VCaP (cell line): ENCODE measurements around the gene CASK.
A peak's percentile ranks its signal among the peaks of the same experiment; 100 is the strongest.

Experiments used
- H3K27ac ChIP-seq: fragments of 450-650 bp; 2 replicates; pipeline ENCODE4 v1.5.1; 2017
- TF ChIP-seq, protein P1 (sequence below): fragments of 450-650 bp; conservative IDR thresholded peaks from 2 replicates; pipeline ENCODE4 v1.5.1; 2017; ENCODE audit warnings: mild to moderate bottlenecking, moderate library complexity

CASK gene

DNA sequence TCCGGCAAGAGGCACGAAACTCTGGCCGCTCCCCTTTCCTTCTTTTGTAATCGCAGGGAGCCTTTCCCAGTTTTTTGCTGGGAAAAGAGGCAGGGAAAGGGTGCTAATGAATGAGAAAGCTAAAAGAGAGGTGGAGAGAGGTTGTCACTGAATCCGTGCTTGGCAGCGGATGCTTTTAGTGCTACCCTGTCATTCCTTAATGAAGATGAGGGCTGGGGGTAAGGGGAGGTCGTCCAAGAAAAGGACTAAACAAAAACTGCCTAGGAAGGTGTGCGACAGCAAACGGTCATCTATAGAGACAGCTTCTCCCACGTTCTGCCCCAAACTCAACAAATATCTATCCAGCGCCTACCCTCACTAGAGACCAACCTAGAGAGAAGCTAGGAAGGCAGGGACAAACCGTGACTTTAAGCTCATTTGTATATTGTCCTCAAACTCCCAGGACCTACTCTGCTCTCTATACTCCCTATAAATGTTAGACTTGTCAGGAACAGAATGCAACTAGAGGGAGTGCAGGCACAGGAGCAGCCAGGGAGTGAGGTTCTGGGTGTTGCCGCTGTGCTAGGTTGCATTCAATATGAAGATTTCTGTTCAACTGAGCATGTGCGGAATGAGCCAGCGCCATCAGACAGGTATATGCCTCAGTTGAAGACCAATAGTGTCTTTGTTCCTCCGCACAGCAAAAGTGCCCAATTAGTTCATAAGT is 777 bp upstream of the CASK start:
- TF ChIP-seq, protein P1, sequence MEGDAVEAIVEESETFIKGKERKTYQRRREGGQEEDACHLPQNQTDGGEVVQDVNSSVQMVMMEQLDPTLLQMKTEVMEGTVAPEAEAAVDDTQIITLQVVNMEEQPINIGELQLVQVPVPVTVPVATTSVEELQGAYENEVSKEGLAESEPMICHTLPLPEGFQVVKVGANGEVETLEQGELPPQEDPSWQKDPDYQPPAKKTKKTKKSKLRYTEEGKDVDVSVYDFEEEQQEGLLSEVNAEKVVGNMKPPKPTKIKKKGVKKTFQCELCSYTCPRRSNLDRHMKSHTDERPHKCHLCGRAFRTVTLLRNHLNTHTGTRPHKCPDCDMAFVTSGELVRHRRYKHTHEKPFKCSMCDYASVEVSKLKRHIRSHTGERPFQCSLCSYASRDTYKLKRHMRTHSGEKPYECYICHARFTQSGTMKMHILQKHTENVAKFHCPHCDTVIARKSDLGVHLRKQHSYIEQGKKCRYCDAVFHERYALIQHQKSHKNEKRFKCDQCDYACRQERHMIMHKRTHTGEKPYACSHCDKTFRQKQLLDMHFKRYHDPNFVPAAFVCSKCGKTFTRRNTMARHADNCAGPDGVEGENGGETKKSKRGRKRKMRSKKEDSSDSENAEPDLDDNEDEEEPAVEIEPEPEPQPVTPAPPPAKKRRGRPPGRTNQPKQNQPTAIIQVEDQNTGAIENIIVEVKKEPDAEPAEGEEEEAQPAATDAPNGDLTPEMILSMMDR, result 0 out of 2 replicates have a peak, but pooled peaks have one; percentile 11
- peak overlapping the region; percentile 82 for H3K27ac ChIP-seq

DNA sequence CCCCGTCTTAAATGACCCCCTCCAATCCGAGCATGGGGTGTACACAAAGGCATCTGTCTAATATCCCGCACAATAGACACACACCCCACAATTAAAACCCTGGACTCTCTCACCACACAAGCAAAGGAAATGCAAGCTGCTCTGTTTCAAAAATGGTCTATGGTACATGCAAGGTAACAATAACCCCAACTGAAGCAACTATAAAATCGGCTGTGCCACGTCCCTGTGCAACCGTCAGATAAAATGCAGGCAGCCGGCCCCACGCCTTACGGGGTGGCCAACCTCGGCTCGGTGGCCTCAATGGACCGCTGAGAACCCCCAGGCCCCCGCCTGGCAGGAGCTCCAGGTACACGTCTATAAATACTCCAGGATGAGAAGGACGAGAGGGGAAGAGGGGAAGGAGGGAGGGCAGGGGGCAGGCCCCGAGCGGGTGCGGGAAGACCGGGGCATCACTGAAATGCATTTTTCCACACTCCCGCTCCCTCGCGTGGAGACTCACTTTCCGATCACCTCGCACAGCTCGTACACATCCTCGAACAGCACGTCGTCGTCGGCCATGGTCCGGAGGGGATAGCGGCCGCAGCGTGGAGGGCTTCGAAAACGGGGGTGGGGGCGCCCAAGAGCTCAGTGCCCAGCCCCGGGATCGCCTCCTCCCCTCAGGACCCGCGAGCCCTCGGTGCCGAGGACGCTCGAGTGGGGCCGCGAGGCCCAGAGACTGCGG is 763 bp downstream of the CASK start:
- TF ChIP-seq, protein P1, result 0 out of 2 replicates have a peak, but pooled peaks have one; percentile 24
- peak overlapping the region; percentile 82 for H3K27ac ChIP-seq

GRCh38 chrX:41921492-41922430 is 1.6 kb downstream of the CASK start:
- peak overlapping the region; percentile 82 for H3K27ac ChIP-seq
- TF ChIP-seq, protein P1, result no peak

DNA sequence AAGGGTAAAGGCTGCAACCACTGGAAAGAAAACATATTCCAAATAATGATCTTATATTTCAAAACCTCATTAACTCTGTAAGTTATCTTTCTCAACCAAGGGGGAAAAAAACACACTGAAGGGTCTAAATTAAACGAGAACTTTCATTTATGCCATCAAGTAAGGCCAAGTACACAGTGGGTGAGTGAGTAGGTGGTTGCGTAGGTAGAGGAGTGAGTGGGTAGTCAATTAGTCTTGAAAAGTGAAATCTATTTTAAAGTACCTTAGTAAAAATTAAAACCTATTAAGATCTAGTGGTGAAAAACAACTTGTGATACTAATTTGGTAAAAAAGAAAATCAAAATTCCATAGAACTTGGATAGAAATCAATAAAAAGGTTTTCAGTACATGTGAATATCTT is 3.5 kb downstream of the CASK start:
- H3K27ac ChIP-seq, result no peak overlapping the region
- TF ChIP-seq, protein P1, result no peak

DNA sequence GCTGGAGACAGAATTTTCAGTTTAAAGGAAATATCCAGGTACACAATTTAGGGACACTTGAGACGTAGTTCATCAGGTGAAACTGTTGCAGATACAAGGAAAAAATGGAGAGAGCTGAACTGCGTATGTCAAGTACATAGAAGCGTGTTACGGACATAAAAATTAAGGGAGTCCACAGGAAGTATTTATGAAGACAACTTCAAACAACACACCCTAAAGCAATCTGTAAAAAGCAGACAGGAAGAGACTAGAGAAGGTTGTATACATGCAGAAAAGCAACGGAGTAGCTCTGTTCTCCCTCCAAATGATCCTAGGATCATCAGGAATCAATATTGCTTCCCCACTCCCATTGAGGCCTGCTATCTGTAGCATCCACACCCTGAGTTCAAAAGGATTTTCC is 5.8 kb downstream of the CASK start:
- no peak overlapping the region for H3K27ac ChIP-seq
- TF ChIP-seq, protein P1, result no peak

GRCh38 chrX:41913476-41913875 is 9.9 kb downstream of the CASK start:
- TF ChIP-seq, protein P1, result no peak
- no peak overlapping the region for H3K27ac ChIP-seq

DNA sequence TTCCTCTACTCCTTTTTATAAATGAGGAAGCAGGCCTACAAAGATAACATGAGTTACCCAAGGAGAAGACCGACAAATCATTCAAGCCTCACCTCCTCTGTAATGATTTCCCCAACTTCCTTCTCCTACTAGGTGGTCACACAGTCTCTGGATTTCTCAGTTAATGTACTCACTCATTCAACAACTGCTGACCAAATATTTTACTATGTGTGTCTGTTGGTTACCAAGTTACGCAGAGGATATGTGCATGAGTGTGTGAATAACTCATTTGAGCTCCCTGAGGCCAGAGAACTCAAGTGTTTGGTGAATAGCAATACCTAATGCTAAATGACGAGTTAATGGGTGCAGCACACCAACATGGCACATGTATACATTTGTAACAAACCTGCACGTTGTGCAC is 10.4 kb downstream of the CASK start:
- TF ChIP-seq, protein P1, result no peak
- no peak overlapping the region for H3K27ac ChIP-seq
